ENCODE data around the gene ARHGAP24. TPM values are rescaled to one million over a fixed set of nuclear protein-coding genes. Genes with fewer than 3 reads are reported as not detected.
A peak's percentile ranks its signal among the peaks of the same experiment; 100 is the strongest.
"Not testable (repeated sequence)": the region's sequence is repeated elsewhere in the genome, so short reads cannot be mapped to it uniquely, and the experiment has no call there.

Gene ARHGAP24
- total RNA-seq, 2 experiments from 2014 or later, result 0.30 to 0.53 TPM

- Histone ChIP-seq H3K27ac (ENCODE audit: low read depth in 1 of 2, low read length in 2 of 2) (no peak overlapping the region), H3K4me1 (ENCODE audit: insufficient read depth, low read length) (no peaks in the 10 kb centered on the region), H3K9me3 (ENCODE audit: control insufficient read depth in 1 of 2, insufficient read depth in 1 of 2, low read length in 2 of 2) (peaks cover 0 to 3% of the 10 kb centered on the region in 2 experiments), H3K27me3 (ENCODE audit: control insufficient read depth in 1 of 2, insufficient read depth in 2 of 2, low read length in 2 of 2) (no peaks in the 10 kb centered on the region), H3K4me3 (ENCODE audit: low read length) (no peak overlapping the region), H3K36me3 (ENCODE audit: insufficient read depth, low read length) (no peaks in the 10 kb centered on the region)
- H3K27me3 Mint-ChIP-seq, result no peaks in the 10 kb centered on the region
- no peaks in the 10 kb centered on the region for H3K9me3 Mint-ChIP-seq
- no peaks in the 10 kb centered on the region for H3K36me3 Mint-ChIP-seq (ENCODE audit: low read depth)
- H3K27ac Mint-ChIP-seq, result no peak overlapping the region
- ATAC-seq (ENCODE audit: poor library complexity), result no peak
- TF ChIP-seq CTCF (IDR thresholded peaks at IDR 0.05), result no peak
- H3K4me3 Mint-ChIP-seq, result no peak overlapping the region
- CTCF ChIA-PET, result no interaction called here
- intact Hi-C loops (cut with DNase I, micrococcal nuclease), result no loop called here
- peak in 1 of 14 experiments; percentile 8 for DNase-seq
- POLR2A ChIA-PET, result no interaction called here
- H3K4me1 Mint-ChIP-seq (ENCODE audit: low read depth), result no peaks in the 10 kb centered on the region
Observed at GRCh38 chr4:85500110-85500867, 25.3 kb downstream of the ARHGAP24 start.

GRCh38 chr4:85501145-85501544, 26.2 kb downstream of the ARHGAP24 start:
- H3K36me3 ChIP-seq (ENCODE audit: insufficient read depth, low read length); CTCF ChIA-PET; H3K9me3 Mint-ChIP-seq; H3K27ac Mint-ChIP-seq; intact Hi-C loops (cut with DNase I, micrococcal nuclease); H3K9me3 ChIP-seq (ENCODE audit: control insufficient read depth in 1 of 2, insufficient read depth in 1 of 2, low read length in 2 of 2); H3K36me3 Mint-ChIP-seq (ENCODE audit: low read depth); POLR2A ChIA-PET; H3K27me3 Mint-ChIP-seq; H3K4me3 Mint-ChIP-seq; H3K27me3 ChIP-seq (ENCODE audit: control insufficient read depth in 1 of 2, insufficient read depth in 2 of 2, low read length in 2 of 2); H3K27ac ChIP-seq (ENCODE audit: low read depth in 1 of 2, low read length in 2 of 2); H3K4me1 ChIP-seq (ENCODE audit: insufficient read depth, low read length); ATAC-seq (ENCODE audit: poor library complexity); H3K4me3 ChIP-seq (ENCODE audit: low read length); H3K4me1 Mint-ChIP-seq (ENCODE audit: low read depth); DNase-seq: not testable (repeated sequence)

GRCh38 chr4:85508654-85509053, 33.7 kb downstream of the ARHGAP24 start:
- no peaks in the 10 kb centered on the region for H3K4me1 ChIP-seq (ENCODE audit: insufficient read depth, low read length)
- no peak overlapping the region for H3K27ac ChIP-seq (ENCODE audit: low read depth in 1 of 2, low read length in 2 of 2)
- Mint-ChIP-seq H3K4me1 (ENCODE audit: low read depth) (no peaks in the 10 kb centered on the region), H3K4me3 (no peak overlapping the region), H3K27me3 (no peaks in the 10 kb centered on the region), H3K27ac (no peak overlapping the region), H3K36me3 (ENCODE audit: low read depth) (no peaks in the 10 kb centered on the region), H3K9me3 (no peaks in the 10 kb centered on the region)
- POLR2A ChIA-PET, result no interaction called here
- H3K9me3 ChIP-seq (ENCODE audit: control insufficient read depth in 1 of 2, insufficient read depth in 1 of 2, low read length in 2 of 2), result peaks cover 0 to 8% of the 10 kb centered on the region in 2 experiments
- H3K36me3 ChIP-seq (ENCODE audit: insufficient read depth, low read length), result no peaks in the 10 kb centered on the region
- CTCF ChIA-PET, result no interaction called here
- ATAC-seq (ENCODE audit: poor library complexity), result no peak
- intact Hi-C loops (cut with DNase I, micrococcal nuclease), result no loop called here
- no peaks in the 10 kb centered on the region for H3K27me3 ChIP-seq (ENCODE audit: control insufficient read depth in 1 of 2, insufficient read depth in 2 of 2, low read length in 2 of 2)
- no peak overlapping the region for H3K4me3 ChIP-seq (ENCODE audit: low read length)
- TF ChIP-seq CTCF (IDR thresholded peaks at IDR 0.05), result no peak
- no peak for DNase-seq

All from CD4-positive, alpha-beta T cell (primary cell).